VCaP (cell line): ENCODE data around the gene R3HDM2.

Source experiments
- H3K27ac ChIP-seq: fragments of 450-650 bp; 2 replicates; pipeline ENCODE4 v1.5.1; 2017
- CTCF ChIP-seq: fragments of 450-650 bp; conservative IDR thresholded peaks from 2 replicates; pipeline ENCODE4 v1.5.1; 2017; ENCODE audit warnings: mild to moderate bottlenecking, moderate library complexity

R3HDM2 gene

DNA sequence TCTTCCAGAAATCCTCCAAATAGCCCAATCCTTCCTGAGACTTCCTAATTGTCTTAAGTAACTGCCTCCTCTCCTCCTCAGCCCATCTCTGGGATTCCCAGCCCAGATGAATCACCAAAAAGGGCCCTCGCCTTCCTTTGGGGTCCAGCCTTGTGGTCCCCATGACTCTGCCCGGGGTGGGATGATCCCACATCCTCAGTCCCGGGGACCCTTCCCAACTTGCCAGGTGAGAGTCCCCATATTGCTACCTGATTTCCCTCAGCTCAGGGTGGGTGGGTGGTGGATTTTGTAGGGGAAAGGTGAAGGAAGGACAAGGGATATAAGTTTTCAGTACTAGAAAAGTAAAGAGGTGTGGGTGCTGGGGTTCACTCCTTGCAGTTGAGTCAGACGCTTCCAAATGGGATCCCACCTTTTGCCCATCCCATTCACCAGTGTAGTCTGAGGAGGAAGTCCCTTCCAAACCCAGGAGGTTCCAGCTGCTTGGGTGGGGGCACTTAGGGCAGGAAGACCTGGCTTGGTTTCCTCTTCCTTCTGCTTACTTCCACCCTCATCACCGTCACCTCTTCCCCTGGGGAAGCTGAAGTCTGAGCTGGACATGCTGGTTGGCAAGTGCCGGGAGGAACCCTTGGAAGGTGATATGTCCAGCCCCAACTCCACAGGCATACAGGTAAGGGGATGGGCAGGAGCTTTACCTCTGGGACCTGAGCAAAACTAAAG, 34.3 kb upstream of the R3HDM2 start:
- TF ChIP-seq CTCF = no peak
- H3K27ac ChIP-seq = no peak overlapping the region

DNA sequence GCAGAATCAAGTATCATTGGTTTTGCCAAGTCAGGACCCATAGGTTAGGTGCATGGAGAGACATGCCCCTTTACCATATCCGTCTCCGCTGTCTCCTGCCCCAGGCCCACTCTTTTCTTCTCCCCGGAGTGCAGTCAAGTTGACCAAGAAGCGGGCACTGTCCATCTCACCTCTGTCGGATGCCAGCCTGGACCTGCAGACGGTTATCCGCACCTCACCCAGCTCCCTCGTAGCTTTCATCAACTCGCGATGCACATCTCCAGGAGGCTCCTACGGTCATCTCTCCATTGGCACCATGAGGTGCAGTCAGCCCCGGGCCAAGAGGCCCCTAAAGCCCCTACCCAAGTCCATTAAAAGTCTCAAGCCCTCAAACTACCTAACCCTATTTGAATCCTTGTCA, 33.7 kb upstream of the R3HDM2 start:
- TF ChIP-seq CTCF = no peak
- no peak overlapping the region for H3K27ac ChIP-seq

- peak overlapping the region; percentile 66 for H3K27ac ChIP-seq
- TF ChIP-seq CTCF = no peak; the same call in none of the 2 replicates
These were observed 32.0 kb upstream of the R3HDM2 start for GRCh38 chr12:57462912-57463253.

DNA sequence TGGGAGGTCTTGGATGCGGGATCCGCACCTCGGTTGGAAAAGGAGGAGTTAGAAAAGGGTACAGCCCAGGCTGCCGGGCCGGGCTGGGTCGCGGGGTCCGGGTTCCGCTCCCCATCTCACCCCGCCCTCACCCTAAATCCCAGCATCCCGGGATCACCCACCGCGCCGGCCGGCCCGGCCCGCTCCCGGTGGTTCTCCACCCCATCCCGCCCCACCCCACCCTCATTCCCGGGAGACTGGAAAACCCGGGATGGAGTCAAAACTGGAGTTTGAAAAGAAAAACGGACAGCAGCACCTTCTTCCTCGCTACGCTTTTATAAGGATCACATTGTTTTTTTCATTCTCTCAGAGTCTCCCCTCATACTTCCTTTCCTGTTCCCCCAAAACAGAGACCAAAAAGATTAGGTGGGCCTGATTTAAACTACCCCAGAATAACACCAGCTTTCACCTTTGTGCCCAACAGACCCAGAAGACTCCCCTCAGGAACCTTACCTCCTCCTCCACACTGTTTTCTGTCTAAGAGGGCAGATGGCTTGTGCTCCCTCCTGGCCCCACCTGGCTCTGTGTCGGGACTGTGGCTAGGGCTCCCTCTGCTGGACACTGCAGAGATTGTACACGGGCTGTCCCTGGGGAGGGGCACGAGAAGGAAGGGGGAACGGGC, 31.5 kb upstream of the R3HDM2 start:
- peak; percentile 99 for TF ChIP-seq CTCF
- H3K27ac ChIP-seq = peak overlapping the region; percentile 66

DNA sequence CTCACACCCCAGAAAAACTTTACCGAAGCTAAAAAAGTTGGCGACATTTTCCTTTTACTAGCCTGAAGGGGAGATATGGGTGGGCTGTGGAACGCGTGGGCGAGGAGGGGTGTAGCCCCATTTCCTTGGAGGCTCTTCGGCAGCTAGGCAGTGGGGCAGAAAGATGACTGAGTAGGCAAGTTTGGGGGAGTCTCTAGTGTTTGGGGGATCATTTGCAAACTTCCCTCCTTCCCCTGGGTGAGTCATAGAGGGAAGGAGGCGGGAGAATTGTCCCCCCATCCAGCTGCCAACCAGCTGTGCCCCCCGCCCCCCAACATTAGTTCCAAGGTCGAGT, 31.0 kb upstream of the R3HDM2 start:
- peak overlapping the region; percentile 66 for H3K27ac ChIP-seq
- TF ChIP-seq CTCF = no peak

DNA sequence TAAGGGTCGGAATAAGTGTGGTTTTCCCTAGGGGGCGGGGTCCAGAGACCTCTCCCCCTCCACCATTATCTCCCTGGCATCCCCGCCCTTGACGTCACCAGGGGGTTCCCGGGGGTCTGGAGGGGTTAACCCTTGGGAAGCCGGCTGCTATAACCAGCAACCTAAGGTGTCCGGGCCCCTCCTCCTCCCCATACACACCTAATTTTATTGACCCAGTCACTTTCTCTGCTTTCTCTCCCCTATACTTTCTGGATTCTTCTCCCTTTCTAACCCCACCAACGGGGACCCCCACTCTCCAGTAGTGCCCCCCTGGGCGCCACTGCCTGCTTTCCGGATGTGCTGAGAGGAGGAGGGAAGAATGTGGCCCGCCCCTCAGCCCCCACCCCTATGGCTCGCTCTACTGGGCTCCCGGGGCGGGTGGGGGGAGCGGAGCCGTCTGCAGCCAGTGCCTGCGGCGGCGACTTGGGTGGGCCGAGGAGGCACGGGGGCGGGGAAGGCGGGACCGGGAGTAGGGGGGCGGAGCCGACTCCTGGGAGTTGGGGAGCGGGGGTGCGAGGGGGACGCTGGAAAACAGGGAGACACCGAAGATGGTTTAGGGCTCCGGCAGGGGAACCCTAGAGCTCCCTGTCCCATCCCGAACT, 30.6 kb upstream of the R3HDM2 start:
- no peak overlapping the region; the same call in 1 of the 2 replicates for H3K27ac ChIP-seq
- TF ChIP-seq CTCF = no peak

- TF ChIP-seq CTCF = no peak
- H3K27ac ChIP-seq = no peak overlapping the region
These were observed 30.0 kb upstream of the R3HDM2 start for GRCh38 chr12:57460841-57461275.
